Stimulated activated memory B cell treated with anti-CD40 and anti-IgM and Interleukin-4, amounts not matched to agents 10 μg/mL and 1 μg/mL and 100 μg/mL, for 72 hours (primary cell): ENCODE data around the gene CCDC102B.

Source experiments
- ATAC-seq: fragments of 150-1000 bp; cut with Tn5 transposase; 2 replicates; pipeline ENCODE4 v1.10.0; 2021
- H3K27ac Mint-ChIP-seq: one replicate; pipeline ENCODE4 v1.8.0; 2022; ENCODE audit warnings: mild to moderate bottlenecking, mixed read lengths
- H3K27me3 Mint-ChIP-seq: one replicate; pipeline ENCODE4 v1.8.0; 2022; ENCODE audit warnings: mixed read lengths
- H3K36me3 Mint-ChIP-seq: one replicate; pipeline ENCODE4 v1.8.0; 2022; ENCODE audit warnings: mixed read lengths
- H3K4me1 Mint-ChIP-seq: one replicate; pipeline ENCODE4 v1.8.0; 2022; ENCODE audit warnings: mixed read lengths
- H3K4me3 Mint-ChIP-seq: one replicate; pipeline ENCODE4 v1.8.0; 2022; ENCODE audit warnings: mild to moderate bottlenecking, moderate library complexity, mixed read lengths
- H3K9me3 Mint-ChIP-seq: one replicate; pipeline ENCODE4 v1.8.0; 2022; ENCODE audit warnings: mixed read lengths

The CCDC102B gene

DNA sequence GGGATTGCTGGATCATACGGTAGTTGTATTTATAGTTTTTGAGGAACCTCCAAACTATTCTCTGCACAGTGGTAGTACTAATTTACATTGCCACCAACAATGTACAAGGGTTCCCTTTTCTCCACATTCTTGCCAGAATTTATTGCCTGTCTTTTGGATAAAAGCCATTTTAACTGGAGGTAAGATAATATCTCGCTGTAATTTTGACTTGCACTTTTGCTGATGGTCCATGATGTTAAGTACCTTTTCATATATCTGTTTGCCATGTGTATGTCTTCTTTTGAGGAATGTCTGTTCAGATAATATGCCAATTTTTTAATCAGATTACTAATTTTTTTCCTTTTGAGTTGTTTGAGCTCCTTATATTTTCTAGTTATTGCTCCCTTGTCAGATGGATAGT, 158.8 kb downstream of the CCDC102B start:
- no peaks in the 10 kb centered on the region for H3K36me3 Mint-ChIP-seq
- H3K27ac Mint-ChIP-seq, result no peak overlapping the region
- H3K27me3 Mint-ChIP-seq, result no peaks in the 10 kb centered on the region
- no peaks in the 10 kb centered on the region for H3K4me1 Mint-ChIP-seq
- no peaks in the 10 kb centered on the region for H3K9me3 Mint-ChIP-seq
- no peak overlapping the region for H3K4me3 Mint-ChIP-seq
- ATAC-seq, result no peak

DNA sequence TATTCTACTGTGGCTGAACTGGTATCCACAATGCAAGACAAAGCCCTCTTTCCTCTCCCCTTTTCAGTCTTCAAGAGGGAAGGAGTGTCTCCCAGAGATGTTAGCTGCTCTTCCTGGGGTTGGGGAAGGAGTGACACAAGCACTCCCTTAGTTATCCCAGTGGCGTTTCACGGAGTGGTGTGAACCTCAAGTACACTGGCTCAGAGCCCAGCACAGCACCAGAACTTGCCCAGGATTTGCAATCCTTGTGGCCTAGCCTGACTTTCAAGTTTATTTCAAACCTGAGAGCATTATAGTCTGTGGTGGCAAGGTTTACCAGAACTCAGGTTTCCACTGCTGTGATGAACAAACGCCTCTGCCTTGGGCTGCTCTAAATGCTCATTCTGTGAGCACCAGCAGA, 162.5 kb downstream of the CCDC102B start:
- Mint-ChIP-seq H3K27ac (no peak overlapping the region), H3K4me1 (no peaks in the 10 kb centered on the region), H3K27me3 (no peaks in the 10 kb centered on the region), H3K4me3 (no peak overlapping the region), H3K36me3 (no peaks in the 10 kb centered on the region), H3K9me3 (no peaks in the 10 kb centered on the region)
- ATAC-seq, result peak; percentile 24

DNA sequence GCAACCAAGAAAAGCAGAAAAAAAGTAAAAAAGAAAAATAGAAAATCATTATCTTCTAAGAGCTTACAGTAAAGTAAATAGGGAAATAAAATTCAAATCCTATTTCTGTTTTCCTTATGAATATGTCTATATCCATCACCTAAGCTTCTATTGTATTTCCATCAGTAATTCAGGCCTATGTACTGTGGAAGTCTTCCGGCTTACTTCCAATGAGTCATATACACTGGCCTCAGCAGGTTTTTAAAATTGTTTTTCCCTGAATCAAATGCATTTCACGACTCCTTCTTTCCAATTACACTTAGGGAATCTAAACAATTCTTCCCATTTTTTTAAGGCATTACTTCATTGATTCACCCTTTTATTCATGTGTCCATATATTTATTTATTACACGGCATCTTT, 164.7 kb downstream of the CCDC102B start:
- Mint-ChIP-seq H3K36me3 (no peaks in the 10 kb centered on the region), H3K27me3 (no peaks in the 10 kb centered on the region), H3K9me3 (no peaks in the 10 kb centered on the region), H3K4me1 (no peaks in the 10 kb centered on the region), H3K4me3 (no peak overlapping the region), H3K27ac (no peak overlapping the region)
- ATAC-seq, result no peak

DNA sequence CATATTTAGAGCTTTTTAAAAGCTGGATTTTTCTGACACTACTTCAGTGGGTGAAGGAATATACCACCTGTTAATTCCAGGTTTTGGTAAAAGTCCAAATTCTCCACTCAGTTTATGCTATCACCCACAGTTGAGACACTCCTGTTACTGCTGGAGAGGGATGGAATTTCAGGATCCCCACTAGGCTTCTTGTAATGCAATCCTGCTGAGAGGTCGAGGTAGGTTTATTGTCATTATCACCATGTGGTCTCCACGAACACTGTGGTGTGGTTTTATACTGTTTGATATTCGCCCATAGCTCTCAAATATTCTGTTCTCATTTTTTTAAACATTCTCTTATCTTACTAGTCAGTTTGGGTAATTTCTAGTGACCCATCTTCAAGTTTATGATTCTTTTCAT, 167.9 kb downstream of the CCDC102B start:
- Mint-ChIP-seq H3K36me3 (no peaks in the 10 kb centered on the region), H3K27me3 (no peaks in the 10 kb centered on the region), H3K4me3 (no peak overlapping the region), H3K9me3 (no peaks in the 10 kb centered on the region), H3K4me1 (no peaks in the 10 kb centered on the region), H3K27ac (no peak overlapping the region)
- ATAC-seq, result no peak

DNA sequence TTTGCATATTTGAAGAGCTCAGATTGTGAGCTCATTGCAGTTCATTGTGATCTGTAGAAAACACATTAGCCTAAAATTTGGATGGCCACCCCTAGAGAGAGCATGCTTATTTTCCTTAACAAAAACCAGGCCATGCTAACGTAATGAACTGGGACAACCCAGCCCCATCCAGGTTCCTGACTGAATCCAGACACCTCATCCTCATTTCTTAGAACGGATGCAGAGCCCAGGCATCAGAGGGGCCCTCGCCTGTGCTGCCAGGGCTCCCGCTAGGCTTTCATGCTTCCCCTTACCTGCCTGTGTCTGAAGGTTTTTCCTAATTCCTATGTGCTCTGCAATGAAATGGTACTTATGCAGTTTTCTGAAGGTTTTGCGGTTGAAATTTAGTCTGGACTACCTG, 171.1 kb downstream of the CCDC102B start:
- Mint-ChIP-seq H3K27me3 (no peaks in the 10 kb centered on the region), H3K4me3 (no peak overlapping the region), H3K27ac (no peak overlapping the region), H3K4me1 (no peaks in the 10 kb centered on the region), H3K36me3 (no peaks in the 10 kb centered on the region), H3K9me3 (no peaks in the 10 kb centered on the region)
- peak; percentile 24 for ATAC-seq

DNA sequence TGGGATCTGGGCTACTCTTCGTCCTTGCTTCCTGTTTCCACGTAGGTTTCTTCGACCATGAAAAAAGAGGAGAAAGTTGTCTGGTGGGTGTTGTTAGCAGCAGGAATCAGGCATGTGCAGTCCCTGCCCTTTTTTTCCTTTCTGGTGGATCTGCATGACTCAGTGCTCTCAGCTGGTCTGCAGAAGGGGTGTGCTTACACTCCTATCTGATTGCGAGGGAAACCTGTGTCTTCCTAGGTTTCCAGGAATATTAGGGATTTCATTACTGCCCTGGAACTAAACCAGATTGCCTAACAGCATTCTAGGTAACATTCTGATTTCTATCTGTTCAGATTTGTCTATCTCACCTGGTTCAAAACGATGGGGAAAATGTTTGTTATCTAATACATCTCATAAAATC, 174.3 kb downstream of the CCDC102B start:
- Mint-ChIP-seq H3K27ac (no peak overlapping the region), H3K36me3 (no peaks in the 10 kb centered on the region), H3K9me3 (no peaks in the 10 kb centered on the region), H3K4me3 (no peak overlapping the region), H3K27me3 (no peaks in the 10 kb centered on the region), H3K4me1 (no peaks in the 10 kb centered on the region)
- no peak for ATAC-seq

DNA sequence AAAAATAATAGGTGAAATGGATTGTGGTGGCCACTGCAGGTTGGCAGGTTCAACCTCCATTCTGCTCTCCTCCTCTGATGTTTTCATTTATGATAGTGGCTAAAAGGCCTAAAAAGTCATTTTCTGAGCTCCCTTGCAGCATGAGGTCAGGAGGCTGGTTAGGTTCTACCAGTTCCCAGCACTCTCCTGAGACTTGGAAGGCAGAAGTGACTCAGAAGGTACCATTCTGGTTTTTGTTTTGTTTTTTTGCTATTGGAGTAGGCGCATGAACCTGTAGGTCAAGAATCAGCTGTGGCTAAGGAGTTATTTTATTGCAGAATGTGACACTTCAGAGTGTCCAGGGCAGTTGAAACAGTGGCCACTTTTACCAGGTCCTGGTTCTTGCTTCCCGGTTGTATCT, 181.9 kb downstream of the CCDC102B start:
- no peaks in the 10 kb centered on the region for H3K36me3 Mint-ChIP-seq
- no peaks in the 10 kb centered on the region for H3K27me3 Mint-ChIP-seq
- peaks cover 8% of the 10 kb centered on the region for H3K9me3 Mint-ChIP-seq
- no peak overlapping the region for H3K4me3 Mint-ChIP-seq
- H3K4me1 Mint-ChIP-seq, result no peaks in the 10 kb centered on the region
- peak; percentile 8 for ATAC-seq
- no peak overlapping the region for H3K27ac Mint-ChIP-seq

DNA sequence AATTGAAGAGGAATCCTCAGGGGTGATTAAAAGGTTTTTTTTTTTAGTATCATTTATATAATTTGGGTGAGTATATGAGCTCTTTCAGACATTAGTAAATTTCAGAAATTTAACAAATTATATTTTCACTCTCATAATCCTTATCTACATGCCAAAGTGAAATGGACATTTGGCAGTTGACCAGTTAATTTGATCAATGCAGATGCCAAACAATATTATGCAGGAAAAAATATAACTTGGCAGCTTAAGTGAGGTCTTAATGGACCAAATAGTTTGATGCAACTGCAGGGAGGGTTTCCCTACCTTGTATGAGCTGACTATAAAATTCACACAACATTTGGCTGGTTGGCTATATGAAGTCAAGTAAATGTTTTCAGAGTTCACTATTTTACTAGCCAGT, 185.2 kb downstream of the CCDC102B start:
- no peak for ATAC-seq
- Mint-ChIP-seq H3K4me3 (no peak overlapping the region), H3K36me3 (no peaks in the 10 kb centered on the region), H3K27me3 (no peaks in the 10 kb centered on the region), H3K27ac (no peak overlapping the region), H3K4me1 (no peaks in the 10 kb centered on the region), H3K9me3 (peaks cover 8% of the 10 kb centered on the region)

DNA sequence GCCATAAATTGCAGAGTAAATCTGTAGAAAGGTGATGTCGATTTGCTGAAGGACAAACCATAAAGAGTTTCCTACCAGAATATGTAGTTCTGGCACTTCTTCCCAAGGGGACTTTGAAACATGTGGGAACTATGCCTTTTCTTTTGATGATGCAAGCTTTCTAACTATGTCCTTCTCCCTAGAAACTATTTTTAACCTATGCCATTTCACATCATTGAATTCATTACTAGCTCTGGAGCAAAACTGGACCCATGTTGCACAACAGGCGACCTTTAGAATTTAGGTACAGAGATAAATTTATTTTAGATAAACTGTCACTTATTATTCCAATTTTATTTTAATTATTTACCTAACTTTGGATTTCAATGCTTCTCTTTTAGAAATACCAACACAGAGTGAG, 186.5 kb downstream of the CCDC102B start:
- H3K9me3 Mint-ChIP-seq, result peaks cover 8% of the 10 kb centered on the region
- H3K27me3 Mint-ChIP-seq, result no peaks in the 10 kb centered on the region
- H3K27ac Mint-ChIP-seq, result no peak overlapping the region
- no peaks in the 10 kb centered on the region for H3K36me3 Mint-ChIP-seq
- H3K4me3 Mint-ChIP-seq, result no peak overlapping the region
- H3K4me1 Mint-ChIP-seq, result no peaks in the 10 kb centered on the region
- no peak for ATAC-seq

DNA sequence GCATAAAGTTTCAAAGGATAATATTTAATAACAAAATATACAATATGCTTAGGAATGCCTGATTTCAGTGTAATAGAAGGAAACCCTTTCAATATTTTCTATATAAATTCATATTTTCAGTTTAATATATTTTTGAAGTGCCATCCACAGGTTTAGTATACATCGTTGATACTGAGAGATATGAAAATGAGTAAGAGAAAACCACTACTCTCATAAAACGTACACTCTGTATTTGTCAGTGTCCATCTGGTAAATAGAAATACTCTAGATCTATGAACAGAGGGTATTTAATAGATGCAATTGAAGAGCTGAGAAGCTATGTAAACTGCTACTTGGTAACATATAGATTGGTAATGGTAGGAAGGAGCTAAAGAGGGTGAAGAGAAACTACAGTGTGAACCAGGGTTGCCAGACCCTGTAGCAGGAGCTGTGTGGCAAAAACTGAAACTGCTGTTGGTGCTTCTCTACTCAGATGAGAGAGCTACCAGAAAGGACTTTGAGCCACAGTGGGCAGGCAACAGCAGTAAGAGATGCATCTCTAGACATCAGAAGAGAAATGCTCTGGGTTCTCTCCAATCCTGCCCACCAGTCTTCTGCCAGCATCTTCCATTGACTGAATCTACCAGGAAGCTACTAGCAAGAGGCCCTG, 187.4 kb downstream of the CCDC102B start:
- Mint-ChIP-seq H3K27me3 (no peaks in the 10 kb centered on the region), H3K27ac (no peak overlapping the region), H3K9me3 (peaks cover 10% of the 10 kb centered on the region), H3K4me3 (no peak overlapping the region), H3K36me3 (no peaks in the 10 kb centered on the region), H3K4me1 (no peaks in the 10 kb centered on the region)
- no peak for ATAC-seq

DNA sequence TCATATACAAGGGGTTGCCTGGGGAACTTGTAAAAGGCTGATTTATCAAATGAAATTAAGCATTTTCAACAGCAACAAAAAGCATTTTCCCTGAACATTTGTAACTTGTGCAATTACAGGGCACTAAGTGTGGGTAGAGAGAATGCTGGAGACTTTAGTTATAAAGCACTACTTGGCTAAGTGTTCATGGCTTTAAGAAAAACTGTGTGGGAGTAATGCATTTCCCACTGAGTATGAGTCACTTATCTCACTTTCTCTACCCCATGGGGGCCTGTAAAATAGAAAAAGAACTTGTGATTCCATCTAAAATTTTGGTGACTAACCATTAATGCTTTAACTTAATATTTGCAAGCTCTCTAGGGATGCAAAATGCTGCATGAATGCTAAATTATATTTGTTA, 193.4 kb downstream of the CCDC102B start:
- Mint-ChIP-seq H3K9me3 (peaks cover 6% of the 10 kb centered on the region), H3K36me3 (no peaks in the 10 kb centered on the region), H3K27me3 (no peaks in the 10 kb centered on the region), H3K4me1 (no peaks in the 10 kb centered on the region), H3K4me3 (no peak overlapping the region), H3K27ac (no peak overlapping the region)
- no peak for ATAC-seq

DNA sequence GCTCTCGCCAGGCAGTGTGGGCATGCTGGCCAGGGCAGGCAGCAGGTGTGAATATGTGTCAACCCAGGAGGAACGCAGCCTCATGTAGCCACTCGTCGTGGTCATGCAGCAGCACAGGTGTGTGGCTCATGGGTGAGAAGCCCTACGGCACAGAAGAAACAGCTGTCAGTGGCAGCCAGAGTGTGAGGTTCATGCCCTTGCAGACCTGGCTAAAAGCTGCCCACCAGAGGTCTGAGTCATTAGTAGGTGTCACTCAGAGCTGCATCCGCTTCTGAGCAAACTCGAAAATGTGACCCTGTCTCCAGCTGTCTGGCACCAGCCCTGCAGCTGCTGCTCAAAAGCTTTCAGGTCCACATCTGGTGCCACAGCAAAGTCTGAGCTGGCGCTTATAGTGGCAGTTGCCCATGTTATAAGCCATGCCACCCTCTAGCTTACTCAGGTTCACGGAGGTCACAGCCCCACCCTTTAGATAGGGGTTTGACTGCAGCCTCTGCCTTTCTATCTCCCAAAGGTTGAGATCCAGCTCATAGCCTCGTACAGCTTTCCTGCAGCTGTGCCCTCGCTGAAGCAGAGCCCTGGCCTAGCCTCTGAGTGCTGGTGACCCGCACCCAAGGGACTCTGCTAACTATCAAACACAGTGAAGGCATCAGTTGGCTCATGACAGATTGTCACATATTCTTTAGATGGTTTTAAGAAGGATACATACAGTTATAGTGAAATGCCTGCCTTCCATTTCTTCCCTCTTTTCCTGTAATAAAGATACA, 195.0 kb downstream of the CCDC102B start:
- H3K27me3 Mint-ChIP-seq, result no peaks in the 10 kb centered on the region
- H3K36me3 Mint-ChIP-seq, result no peaks in the 10 kb centered on the region
- peaks cover 6% of the 10 kb centered on the region for H3K9me3 Mint-ChIP-seq
- ATAC-seq, result peak; percentile 29
- no peak overlapping the region for H3K27ac Mint-ChIP-seq
- H3K4me3 Mint-ChIP-seq, result no peak overlapping the region
- no peaks in the 10 kb centered on the region for H3K4me1 Mint-ChIP-seq

DNA sequence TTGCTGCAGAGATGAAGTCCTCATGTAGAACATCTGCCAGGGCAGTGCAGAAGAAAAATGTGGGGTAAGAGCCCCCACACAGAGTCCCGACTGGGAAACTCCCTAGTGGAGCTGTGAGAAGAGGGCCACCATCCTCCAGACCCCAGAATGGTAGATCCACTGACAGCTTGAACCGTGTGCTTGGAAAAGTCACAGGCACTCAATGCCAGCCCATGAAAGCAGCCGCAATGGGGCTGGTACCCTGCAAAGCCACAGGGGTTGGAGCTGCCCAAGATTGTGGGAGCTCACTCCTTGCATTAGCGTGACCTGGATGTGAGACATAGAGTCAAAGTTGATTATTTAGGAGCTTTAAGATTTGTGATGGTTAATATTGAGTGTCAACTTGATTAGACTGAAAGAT, 197.8 kb downstream of the CCDC102B start:
- no peak overlapping the region for H3K27ac Mint-ChIP-seq
- ATAC-seq, result no peak
- peaks cover 4% of the 10 kb centered on the region for H3K9me3 Mint-ChIP-seq
- H3K4me1 Mint-ChIP-seq, result no peaks in the 10 kb centered on the region
- no peaks in the 10 kb centered on the region for H3K27me3 Mint-ChIP-seq
- no peak overlapping the region for H3K4me3 Mint-ChIP-seq
- no peaks in the 10 kb centered on the region for H3K36me3 Mint-ChIP-seq

DNA sequence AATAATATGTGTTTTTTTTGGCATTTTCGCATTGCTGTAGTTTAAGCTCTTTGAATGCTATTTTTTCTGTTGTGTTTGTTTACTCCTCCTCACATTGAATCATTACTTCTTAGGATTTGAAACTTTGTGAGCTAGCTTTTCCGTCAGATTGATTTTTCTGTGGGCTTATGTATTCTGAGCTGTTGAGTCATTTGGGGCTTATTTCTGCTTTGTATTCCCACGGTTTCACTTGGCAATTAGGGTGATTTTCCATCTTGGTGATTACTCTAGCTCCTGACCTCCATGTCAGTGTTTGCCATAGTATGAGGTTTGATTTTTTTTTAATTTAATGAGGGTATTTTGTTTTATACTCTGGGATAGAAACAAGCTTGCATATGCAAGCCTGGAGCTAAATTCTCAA, 200.0 kb downstream of the CCDC102B start:
- no peaks in the 10 kb centered on the region for H3K4me1 Mint-ChIP-seq
- ATAC-seq, result no peak
- H3K27ac Mint-ChIP-seq, result no peak overlapping the region
- H3K36me3 Mint-ChIP-seq, result no peaks in the 10 kb centered on the region
- no peak overlapping the region for H3K4me3 Mint-ChIP-seq
- no peaks in the 10 kb centered on the region for H3K27me3 Mint-ChIP-seq
- peaks cover 4% of the 10 kb centered on the region for H3K9me3 Mint-ChIP-seq

DNA sequence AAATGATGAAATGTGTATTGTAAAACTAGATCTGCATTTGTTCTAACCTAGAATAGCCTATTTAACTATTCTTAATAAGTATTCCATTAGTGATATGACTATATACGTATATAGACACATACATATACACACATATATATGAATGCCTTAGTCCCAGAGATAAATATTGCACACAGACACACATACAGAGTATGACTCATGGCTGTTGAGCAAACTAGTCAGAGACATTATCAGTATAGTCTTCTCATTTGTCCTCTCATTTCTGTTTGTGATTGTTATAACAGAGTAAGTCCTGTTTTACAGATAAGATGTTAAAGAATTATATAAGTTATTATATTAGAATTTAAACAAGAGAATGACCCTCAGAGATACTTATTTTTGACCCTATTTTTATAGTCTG, 202.5 kb downstream of the CCDC102B start:
- H3K27me3 Mint-ChIP-seq, result no peaks in the 10 kb centered on the region
- peaks cover 4% of the 10 kb centered on the region for H3K9me3 Mint-ChIP-seq
- no peak for ATAC-seq
- no peak overlapping the region for H3K27ac Mint-ChIP-seq
- no peaks in the 10 kb centered on the region for H3K4me1 Mint-ChIP-seq
- H3K36me3 Mint-ChIP-seq, result no peaks in the 10 kb centered on the region
- no peak overlapping the region for H3K4me3 Mint-ChIP-seq

DNA sequence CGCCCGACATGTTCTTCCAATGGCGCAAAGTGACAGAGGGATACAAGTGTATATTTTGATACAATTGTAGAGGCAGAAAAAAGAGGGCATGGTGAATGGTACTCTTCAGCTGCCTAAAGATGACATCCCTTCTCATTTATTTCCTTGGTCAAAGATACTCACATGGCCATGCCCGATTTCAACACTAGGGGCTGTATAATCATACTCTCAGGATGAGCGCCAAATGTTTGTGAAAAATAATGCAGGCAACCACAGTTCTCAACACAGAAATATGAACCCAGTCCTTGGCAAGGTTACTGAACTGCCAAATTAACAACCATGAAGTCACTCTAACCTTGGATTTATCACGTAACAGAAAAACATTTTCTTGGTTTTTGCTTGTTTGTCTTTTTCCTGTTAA, 204.4 kb downstream of the CCDC102B start:
- Mint-ChIP-seq H3K36me3 (no peaks in the 10 kb centered on the region), H3K27ac (no peak overlapping the region), H3K4me3 (no peak overlapping the region), H3K27me3 (no peaks in the 10 kb centered on the region), H3K4me1 (no peaks in the 10 kb centered on the region), H3K9me3 (no peaks in the 10 kb centered on the region)
- ATAC-seq, result no peak
